Stimulated activated CD4-positive, alpha-beta T cell treated with anti-CD3 and anti-CD28 coated beads, Interleukin-4, amount 100 ng/mL, for 4 hours (primary cell): ENCODE results near the gene OR6K6.

ENCODE experiments used
- DNase-seq, 2 experiments: peaks; one replicate each; pipeline ENCODE4 v3.0.0-alpha.2; 2020

OR6K6 gene, protein sequence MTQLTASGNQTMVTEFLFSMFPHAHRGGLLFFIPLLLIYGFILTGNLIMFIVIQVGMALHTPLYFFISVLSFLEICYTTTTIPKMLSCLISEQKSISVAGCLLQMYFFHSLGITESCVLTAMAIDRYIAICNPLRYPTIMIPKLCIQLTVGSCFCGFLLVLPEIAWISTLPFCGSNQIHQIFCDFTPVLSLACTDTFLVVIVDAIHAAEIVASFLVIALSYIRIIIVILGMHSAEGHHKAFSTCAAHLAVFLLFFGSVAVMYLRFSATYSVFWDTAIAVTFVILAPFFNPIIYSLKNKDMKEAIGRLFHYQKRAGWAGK

DNA sequence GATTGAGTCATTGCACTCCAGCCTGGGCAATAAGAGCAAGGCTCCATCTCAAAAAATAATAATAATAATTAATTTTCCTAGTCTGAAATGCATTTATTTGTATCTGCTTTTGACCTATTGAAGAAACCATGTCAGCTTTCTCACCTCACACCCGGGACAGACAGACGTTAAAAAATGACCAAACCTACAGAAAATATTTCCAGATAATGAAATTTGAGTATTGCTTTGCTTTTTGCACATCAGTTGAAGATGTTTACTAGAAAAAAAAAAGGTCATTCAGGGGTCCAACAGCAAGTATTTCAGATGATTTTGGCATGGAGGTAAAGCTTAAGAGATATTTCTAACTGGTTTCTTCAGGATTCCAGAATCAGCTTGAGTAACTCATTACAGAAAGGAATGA lies at the start of gene OR6K6:
TSS of gene OR6K6 (plus strand) at position 301 of the 400 bp plus-strand sequence. CDS start 168 bp downstream, outside the sequence.
- no peak for DNase-seq

DNA sequence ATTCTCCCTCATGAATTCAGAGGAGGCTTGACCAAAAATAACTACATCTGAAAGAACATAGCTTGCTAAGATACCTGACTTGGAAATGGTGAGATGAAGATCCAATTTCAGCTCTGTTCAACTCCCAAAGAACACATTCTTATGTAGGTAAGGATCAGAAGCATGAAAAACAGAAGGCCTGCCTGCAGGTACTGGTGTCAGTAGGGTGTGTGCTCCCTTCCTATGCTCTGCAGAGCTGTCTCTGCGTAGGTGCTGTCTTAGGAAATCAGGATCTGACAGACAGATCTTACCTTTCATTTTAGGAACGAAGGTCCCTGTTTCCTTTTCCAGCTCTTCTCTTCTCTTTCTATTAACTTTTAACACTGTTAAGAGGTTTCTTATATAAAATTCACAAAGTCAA lies 48.4 kb upstream of the OR6K6 start:
- DNase-seq = no peak

DNA sequence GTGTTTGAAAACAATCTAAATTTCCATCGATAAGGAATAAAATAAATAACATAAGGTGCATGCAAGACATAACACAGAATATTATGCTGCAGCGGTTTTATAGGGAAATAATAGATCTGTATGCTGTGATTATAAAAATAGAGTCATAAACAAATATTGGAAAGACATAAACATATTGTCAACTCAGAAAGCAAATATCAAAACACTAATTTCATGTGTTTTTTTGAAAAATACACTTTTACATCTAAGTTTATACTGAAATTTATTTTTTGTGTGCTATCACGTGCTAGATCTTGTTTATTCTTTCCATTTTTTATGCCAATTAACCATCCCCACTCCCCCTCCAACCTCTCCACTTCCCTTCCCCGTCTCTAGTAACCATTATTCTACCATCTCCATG lies 43.4 kb upstream of the OR6K6 start:
- DNase-seq = no peak

DNA sequence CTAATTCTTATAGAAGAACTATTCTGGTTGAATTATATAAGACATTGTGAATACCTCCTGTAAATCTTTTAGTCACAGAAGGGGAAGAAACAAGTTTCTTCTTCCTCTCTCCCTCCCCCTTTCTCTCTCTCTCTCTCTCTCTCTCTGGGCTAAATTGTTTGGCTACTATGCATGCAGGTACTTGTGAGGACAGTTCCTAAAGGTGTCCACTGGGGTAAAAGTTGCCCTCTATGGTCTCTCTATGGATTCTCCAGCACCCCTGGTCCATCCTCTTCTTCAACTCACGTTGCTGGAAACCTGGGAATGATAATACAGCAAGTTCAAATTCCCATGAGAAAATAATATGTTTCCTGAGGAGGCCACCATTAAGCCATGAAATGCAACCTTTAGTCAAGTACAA lies 39.8 kb upstream of the OR6K6 start:
- DNase-seq = no peak

DNA sequence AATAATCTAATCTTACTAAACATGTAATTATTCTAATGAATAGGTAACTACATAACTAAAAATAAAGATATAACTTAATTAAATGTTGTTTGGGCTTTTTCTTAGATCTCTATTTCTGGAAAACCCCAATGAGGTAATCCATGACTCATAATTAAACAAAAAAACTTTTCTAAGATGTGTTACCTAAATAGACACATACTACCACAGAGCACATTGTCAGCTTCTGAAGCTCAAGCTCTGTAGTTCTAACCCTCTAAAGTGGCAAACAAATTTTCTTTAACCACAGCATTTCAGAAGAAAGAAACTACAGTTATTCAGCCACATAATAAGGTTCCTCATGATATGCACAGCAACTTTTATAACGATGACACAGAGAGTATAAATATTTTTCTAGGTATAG lies 38.2 kb upstream of the OR6K6 start:
- DNase-seq = no peak

DNA sequence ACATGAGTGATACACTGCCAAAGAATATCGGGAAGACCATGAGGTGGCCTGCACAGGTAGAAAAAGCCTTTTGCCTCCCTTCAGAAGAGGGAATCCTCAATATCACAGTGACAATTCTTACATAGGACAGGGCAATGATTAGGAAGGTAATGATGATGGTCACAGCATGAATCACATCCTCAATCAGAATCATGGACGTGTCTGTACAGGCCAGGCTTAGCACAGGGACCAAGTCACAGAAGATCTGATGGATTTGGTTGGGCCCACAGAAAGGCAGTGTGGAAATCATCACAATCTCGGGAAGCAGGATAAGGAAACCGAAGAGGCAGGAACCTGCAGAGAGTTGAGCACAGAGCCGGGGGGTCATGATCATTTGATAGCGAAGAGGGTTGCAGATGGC lies 37.2 kb upstream of the OR6K6 start:
- DNase-seq = no peak

DNA sequence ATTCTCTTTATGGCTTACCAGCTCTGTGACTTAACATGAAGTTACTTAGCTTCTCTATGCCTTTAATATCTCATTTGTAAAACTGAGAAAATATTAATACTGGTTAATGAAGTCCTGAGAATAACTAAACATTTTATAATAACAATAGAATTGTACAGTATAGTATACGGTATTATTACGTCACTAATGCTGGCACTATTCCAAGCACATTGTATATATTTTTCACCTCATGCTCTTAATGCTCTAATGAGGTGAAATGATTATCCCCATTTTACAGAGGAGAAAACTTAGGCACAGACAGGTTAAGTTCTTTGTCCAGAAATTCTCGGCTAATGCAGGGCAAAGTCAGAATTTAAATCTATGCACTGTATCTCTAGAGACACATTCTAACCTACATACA lies 34.9 kb upstream of the OR6K6 start:
- no peak for DNase-seq

DNA sequence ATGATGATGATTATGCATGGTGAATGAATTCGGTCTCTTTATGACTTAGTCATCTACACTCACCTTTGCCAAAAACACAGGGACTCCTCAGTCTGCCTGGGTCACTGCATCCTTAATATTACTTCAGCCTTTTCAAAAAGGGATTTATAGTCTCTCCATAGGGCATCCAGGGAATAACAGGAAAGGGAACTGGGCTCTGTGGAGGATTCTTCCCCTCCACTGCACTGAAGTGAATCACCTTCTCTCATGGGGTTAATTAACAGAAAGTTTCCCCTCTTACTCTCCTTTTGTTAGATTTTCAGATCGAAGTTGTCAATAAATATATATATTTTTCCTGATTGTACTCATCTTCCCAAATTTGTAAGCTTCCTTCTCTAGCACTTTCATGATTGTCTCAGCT lies 33.9 kb upstream of the OR6K6 start, which contains the start of gene OR6K3:
TSS of gene OR6K3 (minus strand) at position 101 of the 400 bp plus-strand sequence. CDS start 2,605 bp downstream, outside the sequence.
- no peak for DNase-seq

DNA sequence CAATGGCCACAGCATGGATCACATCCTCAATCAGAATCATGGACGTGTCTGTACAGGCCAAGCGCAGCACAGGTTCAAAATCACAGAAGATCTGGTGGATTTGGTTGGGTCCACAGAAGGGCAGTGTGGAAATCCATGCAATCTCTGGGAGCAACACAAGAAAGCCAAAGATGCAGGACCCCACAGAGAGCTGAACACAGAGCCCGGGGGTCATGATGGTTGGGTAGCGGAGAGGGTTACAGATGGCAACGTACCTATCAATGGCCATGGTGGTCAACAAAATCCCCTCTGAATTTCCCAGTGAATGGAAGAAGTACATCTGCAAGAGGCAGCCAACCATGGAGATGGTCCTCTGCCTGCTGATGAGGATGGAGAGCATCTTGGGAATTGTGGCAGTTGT lies 30.1 kb upstream of the OR6K6 start:
- DNase-seq = no peak

DNA sequence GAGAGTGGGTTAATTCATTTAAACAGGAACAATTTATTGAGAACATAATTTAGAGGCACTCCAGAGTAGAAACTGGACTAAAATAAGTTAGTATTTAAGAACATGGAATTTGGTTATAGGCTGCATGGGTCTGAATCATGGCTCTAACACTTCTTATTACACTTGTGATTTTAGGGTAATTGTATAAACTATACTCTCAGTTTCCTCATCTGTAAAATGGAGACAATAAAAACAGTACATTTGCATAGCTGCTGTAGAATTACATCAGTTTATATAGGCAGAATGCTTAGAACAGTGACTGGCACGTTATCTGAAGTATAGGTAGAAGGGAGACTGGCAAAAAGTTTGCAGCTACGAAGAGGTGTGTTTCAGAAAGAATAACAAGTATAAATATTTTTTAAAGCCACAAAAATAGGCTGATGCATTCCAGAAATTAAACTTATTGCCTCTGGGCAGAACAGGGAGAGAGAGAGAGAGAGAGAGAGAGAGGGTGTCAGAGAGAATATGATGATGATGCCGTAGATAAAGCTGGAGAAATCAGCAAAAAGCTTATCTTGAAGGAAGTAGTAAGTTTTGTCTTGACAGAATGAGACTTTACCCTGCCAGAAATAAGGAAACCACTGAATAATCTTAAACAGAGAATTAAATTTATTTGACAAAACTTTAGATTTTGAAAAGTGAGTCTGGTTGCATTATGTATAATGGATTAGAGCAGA lies 25.9 kb upstream of the OR6K6 start:
- DNase-seq = no peak

DNA sequence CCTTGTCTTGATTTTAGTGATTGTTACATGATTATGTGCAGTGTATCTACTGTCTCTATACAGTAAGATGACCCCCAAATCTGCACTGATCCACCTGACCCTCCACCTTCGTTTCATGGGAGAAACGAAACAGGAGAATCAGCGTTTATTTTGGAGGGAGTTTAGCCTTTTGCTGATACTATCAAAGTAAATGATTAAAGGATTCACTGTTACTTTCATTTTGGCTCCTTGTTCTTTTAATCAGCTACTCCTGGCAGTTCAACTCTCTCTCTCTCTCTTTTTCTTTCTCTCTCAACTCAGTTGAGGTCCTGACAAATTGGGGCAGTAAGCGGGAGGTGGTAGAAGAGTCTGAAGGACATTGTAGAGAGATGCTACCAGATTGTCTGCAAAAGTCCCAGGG lies 24.1 kb upstream of the OR6K6 start:
- no peak for DNase-seq

DNA sequence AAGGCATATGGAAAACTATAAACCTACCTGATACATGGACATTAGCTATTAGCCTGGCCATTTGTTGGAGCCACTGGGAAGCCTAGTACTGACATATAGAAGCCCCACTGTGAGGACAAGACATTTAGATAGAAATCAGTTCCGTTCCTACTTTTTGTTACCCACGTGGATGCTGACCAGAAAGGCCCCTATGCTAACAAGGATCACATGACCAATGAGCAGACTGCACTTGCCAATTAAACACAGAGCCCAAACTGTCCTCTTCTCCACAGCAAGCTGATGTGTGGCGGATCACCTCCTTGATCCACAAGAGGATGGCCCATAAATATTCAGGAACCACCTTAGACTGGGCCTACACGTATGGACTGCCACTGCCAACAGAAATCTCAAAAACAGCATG lies 22.8 kb upstream of the OR6K6 start:
- DNase-seq = no peak

DNA sequence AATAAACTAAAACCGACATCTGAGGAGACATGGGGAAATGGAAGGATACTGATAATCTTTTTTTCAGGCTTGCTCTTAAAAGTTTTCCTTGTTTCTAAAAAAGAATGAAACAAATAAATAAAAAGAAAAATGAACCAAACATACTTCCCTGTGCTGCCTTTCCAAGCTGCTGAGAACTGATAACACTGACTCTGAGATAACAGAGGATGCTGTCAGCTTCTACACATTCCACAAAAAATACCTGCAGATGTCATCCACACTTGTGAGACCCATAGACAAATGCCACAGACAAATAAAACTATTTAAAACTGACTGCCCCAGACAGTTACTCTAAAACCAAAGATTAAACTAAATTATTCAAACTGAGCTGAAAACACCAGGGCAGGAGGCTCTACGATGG lies 22.0 kb upstream of the OR6K6 start:
- DNase-seq = no peak

DNA sequence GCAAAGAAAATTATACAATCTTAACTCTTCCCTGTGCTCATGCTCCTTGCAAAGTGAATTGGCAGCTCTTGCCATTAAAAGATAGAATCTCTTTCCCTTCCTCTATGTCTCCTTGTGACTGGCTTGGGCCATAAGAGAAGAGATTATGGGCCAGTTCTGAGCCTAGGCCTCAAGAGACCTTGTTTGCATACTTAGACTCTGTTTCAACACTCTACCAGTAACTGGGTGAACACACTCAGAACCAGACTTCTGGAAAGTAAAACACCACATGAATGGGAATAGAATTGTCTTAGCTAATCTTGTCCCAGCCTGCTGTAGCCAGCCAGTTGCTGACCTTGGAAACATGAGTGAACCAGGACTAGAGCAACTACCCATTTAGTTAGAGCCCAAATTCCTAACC lies 18.7 kb upstream of the OR6K6 start:
- no peak for DNase-seq

DNA sequence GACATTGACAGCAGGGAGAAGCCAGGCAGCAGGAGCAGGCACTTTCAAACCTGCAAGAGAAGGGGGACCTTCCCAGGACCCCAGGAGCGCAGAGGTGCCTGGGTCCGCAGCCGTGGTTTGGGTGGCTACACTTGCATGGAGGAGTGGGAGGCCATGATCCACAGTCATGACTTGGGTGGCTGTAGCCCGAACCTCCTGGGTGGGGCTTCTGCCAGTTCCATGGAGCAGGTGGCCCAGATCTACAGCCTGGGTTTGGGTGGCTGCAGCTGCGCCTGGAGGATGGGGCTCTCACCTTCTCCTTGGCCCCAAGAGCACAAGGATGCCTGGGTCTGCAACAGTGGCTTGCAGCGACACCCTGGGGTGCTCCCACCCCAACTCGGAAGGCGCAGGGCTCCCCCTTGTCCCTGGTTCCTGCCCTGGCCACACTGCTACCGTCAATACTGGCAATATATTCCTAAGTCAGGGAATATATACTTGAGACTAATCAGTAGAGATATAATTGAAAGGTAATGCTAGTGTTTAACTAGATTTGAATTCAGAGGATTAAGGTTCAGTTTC lies 2.3 kb upstream of the OR6K6 start:
- no peak for DNase-seq

DNA sequence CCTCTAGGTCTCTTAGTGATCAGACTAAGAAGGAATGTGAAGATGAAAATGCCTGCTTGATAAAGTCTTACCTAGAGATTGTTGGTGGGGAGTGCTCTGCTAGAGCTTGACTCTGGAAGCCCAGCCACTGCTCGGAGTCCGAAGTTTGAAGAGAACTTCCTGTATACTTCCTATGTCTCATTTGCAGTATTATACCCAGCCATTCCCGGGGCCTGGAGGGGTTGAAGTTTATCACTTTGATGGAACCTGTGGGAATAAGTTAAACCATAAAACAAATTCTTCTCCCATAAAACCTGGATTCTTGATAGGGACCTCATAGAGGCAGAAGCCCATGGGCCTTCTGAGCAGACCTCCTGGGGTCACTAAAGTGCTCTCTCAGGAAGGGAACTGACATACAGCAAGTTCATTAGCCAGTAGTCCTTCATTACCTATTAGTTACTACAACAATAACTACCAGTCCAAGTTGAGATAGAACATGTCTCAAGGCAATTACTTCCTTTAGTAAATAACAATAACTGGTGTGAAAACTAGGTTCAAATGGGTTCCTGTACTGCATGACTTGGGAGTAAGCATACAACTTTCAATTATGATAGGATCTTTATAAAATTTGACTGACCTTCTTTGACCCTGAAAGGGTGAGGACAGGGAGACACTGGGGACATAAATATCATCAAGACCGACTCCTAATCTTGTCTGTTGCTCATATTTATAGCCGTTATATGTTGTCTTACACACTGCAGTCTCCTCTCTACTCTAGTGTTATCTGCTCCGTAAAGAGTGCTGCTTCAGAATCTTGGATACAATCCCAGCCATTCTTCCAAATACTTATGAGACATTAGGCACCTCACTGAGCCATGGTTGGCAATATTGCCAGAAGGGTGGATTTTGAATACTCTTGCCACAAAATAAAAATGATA lies 17.7 kb downstream of the OR6K6 start, which contains the start of gene OR6N1:
TSS of gene OR6N1 (minus strand) at position 246 of the 917 bp plus-strand sequence. CDS start 5,513 bp downstream, outside the sequence.
- DNase-seq = no peak

DNA sequence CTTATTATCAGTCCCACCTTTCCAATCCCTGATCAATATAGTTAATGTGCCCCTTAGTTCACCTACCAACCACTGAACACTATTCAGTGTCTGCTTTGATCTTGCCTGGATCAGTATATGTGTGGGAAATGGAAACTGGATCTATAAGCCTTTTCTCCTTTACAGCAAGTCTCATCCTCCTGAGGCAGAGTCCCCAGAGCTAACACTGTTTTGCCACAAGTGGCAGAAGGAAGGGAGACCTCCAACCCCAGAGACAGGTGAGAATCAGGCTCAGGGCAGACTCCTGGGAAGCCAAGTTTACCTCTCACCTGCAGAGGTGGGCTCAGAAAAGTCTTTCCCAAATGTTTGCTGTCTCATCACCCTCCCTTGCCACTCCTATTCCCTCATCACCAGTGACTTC lies 26.6 kb downstream of the OR6K6 start, which contains the start of gene OR6N2:
TSS of gene OR6N2 (minus strand) at position 101 of the 400 bp plus-strand sequence. CDS start 3,569 bp downstream, outside the sequence.
- DNase-seq = no peak

DNA sequence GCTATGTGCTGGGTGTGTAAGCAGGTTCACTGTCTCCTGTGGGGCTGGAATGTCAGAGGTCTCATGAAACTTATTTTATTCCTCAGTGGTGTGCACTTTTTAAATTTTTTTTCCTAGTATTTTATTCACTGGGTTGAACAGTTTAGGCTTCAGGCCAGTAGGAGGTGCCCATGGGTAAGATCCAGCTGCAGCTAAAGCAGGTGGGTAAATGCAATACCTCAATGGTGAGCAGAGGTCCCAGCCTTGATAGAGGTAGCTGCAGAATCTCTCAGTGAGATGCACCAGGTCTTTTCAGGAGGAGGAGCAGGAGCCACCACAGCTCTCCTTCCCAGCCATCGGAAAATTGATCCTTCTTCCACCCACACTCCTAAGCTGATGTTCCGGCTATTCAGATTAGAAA lies 39.1 kb downstream of the OR6K6 start:
- DNase-seq = peak; percentile 15 to 20

DNA sequence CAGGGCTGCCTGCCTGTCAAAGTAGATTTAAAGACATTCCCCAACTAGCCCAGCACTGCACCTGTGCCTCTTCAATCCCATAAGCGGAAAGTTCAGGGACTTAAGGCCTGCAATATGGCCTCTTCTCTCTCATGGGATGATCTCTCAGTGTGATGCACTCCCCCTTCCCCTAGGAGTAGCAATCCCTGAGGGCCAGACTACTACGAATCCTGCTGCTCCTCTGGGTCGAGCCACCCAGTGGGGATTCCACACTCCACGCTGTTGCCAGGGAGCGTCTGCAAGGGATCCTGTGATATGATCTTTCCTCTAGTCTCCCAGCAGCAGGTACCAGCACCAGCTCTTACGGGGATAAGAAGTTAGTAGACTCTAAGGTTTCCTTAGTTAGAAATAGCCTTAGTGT lies 39.7 kb downstream of the OR6K6 start:
- DNase-seq = no peak

DNA sequence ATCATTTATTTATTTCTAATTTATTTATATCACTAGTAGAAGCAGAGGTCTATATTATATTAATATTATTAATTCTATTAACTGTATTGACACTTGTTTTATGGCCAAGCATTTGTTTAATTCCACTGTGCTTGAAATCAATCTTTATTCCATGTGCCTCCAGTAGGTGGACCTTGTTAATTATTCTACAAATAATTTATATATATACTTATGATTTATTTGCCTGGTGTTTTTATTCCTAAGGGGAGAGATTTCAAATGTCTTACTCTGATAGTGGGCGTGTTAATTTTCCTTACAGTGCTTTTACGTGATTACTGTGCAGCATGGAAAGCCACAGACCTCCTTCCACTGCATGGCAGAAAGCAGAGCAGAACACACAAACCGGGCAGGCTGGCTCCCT lies 44.0 kb downstream of the OR6K6 start:
- no peak for DNase-seq

DNA sequence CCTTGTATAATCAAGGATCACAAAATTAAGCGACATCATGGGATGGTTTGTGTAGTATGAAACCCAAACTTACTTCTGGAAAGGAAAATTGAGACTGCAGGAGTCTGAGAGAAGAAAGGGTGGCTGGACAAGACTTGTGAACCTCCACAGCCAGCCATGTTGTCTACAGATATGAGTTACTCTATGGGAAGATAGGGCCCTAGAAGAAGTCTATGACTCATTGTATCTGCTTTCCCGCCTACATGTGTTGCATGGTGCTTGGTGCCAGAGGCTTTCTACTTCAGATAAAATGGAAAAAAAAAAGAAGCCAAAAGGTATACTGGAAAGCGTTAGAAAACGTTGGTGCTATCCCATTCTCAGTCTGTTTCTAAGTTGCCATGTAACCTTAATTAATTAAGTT lies 45.2 kb downstream of the OR6K6 start:
- peak in 1 of 2 experiments; percentile 7 for DNase-seq

DNA sequence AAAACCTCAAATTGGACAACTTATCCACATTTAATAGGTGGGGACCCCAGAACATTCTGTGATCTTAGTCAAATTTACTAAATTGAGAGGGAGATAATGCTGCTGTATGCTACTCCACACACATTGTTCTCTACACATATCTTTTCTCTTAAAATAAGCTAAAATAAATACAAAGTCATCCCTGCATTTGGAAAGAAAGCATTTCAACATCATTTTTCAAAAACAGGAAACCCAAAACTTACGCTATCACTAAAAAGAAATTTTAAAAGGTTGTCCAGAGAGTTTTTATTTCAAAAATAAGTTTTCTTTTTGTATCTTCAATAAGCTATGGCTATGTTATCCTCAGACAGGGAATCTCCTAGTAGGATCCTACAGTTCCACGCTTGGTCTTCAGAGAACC lies 46.0 kb downstream of the OR6K6 start:
- DNase-seq = no peak

DNA sequence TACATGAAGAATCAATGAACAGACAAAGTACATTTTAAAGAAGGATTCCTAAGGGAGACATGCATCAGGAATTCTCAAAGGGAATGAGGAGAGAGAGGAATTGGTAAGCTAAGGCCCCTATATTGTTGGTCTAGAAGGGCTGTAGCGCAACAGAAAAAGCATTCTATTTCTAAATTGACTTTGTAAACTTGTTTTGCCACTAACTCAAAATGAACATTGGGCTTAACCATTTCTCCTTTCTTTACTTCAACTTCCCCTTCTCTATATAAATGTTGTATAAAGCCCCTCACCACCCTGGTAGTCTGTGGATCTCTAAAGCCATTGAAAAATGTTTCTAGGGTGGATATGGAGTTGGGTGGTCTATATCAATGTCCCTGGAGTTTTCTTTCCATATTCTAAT lies 46.9 kb downstream of the OR6K6 start:
- DNase-seq = no peak
